Activated CD8-positive, alpha-beta memory T cell treated with anti-CD3 and anti-CD28 coated beads for 4 hours (primary cell): ENCODE results near the gene MAST4.

ENCODE experiments used
- DNase-seq, 2 donors: peaks; one replicate each; pipeline ENCODE4 v3.0.0-alpha.2; 2020; ENCODE audit warnings: low read depth in 2 of 2

Gene MAST4

DNA sequence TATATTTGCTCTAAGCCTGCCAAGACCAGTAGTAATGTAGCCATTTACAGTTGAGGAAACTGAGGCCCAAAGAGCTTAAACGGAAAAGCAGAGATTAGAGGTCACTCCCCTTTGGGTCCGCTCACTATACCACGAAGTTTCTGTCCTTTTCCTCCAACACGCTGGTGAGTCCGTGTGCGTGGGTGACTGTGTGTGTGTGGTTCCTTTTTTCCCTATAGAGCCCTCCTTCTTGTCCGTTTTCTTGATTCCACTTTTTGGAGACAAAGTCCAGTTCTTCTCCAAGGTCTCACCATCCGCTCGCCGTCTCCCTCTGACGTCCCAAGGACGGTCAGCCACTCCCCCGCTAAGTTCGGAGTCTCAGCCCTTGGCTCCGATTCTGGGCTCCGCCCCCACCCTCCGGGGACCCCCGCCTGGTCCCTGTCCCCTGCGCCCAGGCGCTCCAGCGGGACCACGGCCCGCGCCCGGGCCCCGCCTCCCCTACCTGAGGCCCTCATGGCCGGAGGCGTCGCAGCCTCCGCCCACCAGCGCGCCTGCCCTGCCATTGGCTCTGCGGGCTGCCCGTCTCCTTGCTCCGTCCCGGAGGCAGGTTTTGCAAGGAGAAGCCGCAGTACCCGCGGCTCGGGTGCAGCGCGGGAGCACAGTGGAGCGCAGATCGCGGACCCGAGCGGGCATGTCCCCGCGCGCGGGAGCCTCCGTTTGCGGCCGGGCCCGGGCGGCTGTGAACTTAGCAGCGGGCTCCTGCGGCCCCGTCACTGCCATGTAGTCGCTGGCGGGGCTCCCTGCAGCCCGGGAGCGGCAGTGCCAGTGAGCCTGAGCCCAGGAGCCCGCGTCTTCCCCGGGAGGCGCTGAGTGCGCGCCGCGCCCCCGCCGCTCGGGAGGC is at the start of gene MAST4:
MAST4 (plus strand) TSS at position 638 of the 880 bp plus-strand sequence. CDS start 263 bp downstream, outside the sequence.
- DNase-seq: no peak

DNA sequence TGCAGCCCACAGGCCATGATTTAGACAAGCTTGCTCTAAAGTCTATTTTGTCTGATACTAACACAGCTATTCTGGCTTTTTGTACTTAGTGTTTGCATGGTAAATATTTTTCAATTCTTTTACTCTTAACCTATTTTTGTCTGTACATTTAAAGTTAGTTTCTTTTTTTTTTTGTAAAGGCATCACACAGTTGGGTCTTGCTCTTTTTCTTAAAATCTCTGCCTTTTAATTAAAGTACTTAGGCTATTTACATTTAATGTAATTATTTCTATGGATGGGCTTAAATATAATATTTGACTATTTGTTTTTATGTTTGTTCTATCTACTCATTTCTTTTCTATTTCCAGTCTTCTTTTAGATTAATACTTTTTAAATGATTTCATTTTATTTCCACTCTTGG is 49.7 kb upstream of the MAST4 start:
- no peak for DNase-seq

GRCh38 chr5:66551338-66551737 is 44.9 kb upstream of the MAST4 start:
- DNase-seq: no peak

DNA sequence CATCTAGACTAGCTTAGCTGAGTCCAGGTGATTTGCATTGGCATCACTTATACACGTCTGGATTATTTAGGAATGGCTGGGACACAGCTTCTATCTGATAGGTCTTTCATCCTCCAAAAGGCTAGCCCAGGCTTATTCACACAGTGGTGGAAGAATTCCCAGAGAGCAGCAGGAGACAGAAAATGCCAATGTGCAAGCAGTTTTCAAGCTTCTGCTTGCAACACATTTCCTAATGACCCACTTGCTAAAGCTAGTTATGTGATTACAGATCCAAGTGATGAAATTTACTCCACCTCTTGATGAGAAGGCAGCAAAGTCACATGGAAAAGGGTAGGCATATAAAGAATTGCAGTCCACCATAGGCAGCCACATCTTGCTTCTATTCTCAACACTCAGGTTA is 44.2 kb upstream of the MAST4 start:
- DNase-seq: no peak

GRCh38 chr5:66553368-66553912 is 42.8 kb upstream of the MAST4 start:
- DNase-seq: no peak

GRCh38 chr5:66553916-66554575 is 42.1 kb upstream of the MAST4 start:
- DNase-seq: no peak

DNA sequence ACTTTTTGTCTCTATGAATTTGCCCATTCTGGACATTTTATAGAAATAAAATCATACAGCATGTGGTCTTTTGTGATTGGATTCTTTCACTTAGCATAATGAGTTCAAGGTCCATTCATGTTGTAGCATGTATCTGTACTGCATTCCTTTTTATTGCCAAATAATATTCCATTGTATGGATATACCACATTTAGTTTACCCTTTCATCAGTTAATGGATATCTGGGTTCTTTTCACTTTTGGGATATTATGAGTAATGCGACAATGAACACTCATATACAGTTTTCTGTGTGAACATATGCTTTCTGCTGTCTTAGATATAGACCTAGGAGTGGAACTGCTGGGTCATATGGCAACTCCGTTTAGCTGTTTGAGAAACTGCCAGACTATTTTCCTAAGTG is 41.3 kb upstream of the MAST4 start:
- no peak for DNase-seq

DNA sequence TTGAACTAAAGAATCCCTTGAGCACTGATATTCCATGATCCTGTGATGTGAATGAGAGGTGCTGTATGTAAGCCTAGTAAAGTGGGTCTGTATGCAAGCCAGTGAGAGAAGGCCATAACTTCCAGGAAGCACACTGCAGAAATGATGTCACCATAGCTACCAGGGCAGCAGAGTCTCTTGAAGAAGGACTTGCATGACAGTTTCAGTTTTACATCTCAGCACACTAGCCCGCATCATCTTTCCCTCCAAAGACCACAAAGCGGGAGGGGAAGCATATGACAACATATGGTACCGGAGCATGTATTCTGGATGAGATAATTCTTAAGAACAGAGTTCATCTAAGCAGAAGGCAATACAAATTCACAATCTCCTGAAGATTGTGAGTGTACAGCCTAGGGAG is 37.6 kb upstream of the MAST4 start:
- DNase-seq: no peak

- DNase-seq: no peak
Observed at GRCh38 chr5:66560371-66560770, 35.8 kb upstream of the MAST4 start.

GRCh38 chr5:66561256-66561990 is 34.8 kb upstream of the MAST4 start:
- no peak for DNase-seq

DNA sequence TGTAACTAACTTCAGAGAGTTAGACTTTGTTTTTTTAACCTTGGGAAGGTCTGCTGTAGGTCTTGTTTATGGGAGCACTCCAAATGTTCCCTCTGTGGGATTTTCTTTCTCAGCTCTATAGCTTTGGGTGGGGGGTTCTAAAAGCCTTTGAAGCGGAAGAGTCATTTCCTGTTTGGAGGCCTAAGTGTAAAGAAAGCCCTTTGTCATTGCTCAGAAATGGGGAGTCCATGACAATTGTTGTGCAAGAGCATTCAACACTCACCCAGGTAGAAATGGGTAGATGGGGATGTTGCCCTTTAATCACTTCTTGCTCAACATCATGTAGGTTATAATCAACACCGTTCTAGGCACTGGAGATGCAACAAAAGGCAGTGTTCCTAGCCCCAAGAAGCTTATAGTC is 30.3 kb upstream of the MAST4 start:
- no peak for DNase-seq

DNA sequence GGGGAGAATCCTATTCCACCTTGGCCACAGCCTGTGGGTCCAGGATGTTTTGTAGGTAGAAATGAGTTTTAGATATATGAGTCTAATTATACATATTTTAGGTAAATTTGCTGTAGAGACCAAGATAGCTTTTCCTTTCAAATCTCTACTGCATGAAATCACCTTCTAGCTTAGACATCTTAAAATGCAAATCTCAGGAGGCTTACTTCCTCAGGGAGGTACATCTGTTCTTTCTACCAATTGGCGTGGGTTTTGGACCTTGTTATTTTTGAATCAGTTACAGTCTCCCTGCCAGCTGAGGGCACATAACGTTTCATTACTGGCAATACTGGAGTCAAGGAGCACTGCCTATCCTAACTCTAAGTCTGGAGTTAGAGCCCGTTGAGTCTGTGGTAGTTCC is 28.7 kb upstream of the MAST4 start:
- DNase-seq: no peak

- no peak for DNase-seq
Observed at GRCh38 chr5:66570201-66570600, 26.0 kb upstream of the MAST4 start.

DNA sequence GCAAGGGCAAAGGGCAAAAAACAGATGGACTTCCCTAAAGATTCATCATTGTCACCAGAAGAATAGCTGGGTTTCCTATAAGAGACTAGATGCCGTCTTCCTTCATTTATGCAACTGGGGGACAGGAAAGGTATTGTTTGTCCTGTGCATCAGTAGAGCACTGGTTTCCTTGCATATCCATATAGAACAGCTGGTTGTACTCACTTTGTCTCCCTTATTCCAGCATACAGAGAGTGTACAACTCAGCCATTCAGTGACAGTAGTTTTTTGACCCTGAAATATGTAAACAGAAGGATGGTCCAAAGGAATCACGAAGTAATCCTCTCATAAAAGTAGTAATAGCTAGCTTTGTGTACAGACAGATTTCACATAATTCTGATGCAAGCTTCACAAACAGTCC is 22.5 kb upstream of the MAST4 start:
- no peak for DNase-seq

- DNase-seq: no peak
Observed at GRCh38 chr5:66582499-66583165, 13.6 kb upstream of the MAST4 start.

- no peak for DNase-seq
Observed at GRCh38 chr5:66585291-66585690, 10.9 kb upstream of the MAST4 start.

DNA sequence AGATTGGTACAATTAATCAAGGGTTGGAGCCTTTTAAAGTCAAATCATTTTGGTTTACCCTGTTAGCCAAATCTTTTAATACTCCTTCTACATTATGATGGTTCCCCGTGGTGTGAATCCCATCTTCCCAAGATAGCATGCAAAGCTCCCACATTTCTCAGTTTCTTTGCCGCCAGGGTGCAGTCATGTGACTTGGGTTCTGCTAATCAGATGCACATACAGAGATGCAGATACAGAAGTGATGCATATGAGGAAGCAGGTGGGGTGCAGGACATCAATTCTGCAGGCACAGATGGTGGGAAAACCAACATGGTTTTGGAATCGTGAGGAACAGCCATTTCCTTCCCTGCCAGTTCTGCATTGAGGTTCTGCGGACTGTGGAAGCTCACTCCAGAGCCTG is 8.4 kb upstream of the MAST4 start:
- DNase-seq: no peak

GRCh38 chr5:66596636-66597182 is 516 bp downstream of the MAST4 start:
- no peak for DNase-seq

DNA sequence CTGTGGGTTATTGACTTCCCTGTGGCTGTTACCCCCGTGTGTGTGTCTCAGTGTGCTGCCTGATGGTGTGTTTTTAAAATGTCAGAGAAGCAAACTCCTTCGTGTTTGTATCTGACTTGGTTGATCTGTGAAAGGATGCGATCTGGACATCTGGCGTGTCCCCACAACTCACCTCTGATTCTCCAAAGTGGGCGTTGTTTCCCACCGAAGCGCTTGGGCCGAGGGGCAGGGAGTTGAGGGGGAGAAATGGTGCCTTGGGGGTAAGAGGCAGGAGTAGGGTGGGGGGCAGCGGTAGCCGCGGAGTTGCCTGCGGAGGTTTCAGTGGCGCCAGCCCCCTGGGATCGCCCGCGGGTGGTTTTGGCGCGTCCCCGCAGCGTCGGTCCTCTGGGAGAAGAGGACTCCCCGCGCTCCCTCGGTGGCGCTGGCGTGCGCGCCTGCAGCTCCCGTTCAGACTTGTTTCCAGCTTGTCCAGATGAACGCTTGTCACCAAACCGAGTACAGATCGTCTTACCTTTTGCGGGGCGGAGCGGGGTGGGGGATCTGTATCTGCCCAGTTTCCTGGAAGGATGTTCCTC is 1.1 kb downstream of the MAST4 start:
- no peak for DNase-seq

- DNase-seq: no peak
Observed at GRCh38 chr5:66602621-66603020, 6.4 kb downstream of the MAST4 start.

GRCh38 chr5:66603164-66603563 is 7.0 kb downstream of the MAST4 start:
- DNase-seq: no peak
